Memory B cell (primary cell): ENCODE data around the gene MPG.
A peak's percentile ranks its signal among the peaks of the same experiment; 100 is the strongest.

ENCODE experiments used
- ATAC-seq: fragments of 150-1000 bp; cut with Tn5 transposase; 2 replicates; pipeline ENCODE4 v1.10.0; 2021; ENCODE audit warnings: low read depth, mild to moderate bottlenecking, moderate library complexity
- DNase-seq, 2 donors: peaks; one replicate each; pipeline ENCODE4 v3.0.0; 2022; ENCODE audit warnings: low spot score in 2 of 2
- H3K27ac Mint-ChIP-seq: one replicate; pipeline ENCODE4 v1.8.0; 2022; ENCODE audit warnings: mild to moderate bottlenecking, moderate library complexity, mixed read lengths
- H3K27me3 Mint-ChIP-seq: one replicate; pipeline ENCODE4 v1.8.0; 2022; ENCODE audit warnings: mixed read lengths
- H3K36me3 Mint-ChIP-seq: one replicate; pipeline ENCODE4 v1.8.0; 2022; ENCODE audit warnings: mild to moderate bottlenecking, mixed read lengths
- H3K4me1 Mint-ChIP-seq: one replicate; pipeline ENCODE4 v1.8.0; 2022; ENCODE audit warnings: mixed read lengths
- H3K4me3 Mint-ChIP-seq: one replicate; pipeline ENCODE4 v1.8.0; 2022; ENCODE audit warnings: mild to moderate bottlenecking, moderate library complexity, mixed read lengths
- H3K9me3 Mint-ChIP-seq: one replicate; pipeline ENCODE4 v1.8.0; 2022; ENCODE audit warnings: mixed read lengths

MPG gene

GRCh38 chr16:94918-95265 is 16.9 kb downstream of the MPG start:
- no peak overlapping the region for H3K4me3 Mint-ChIP-seq
- no peak for DNase-seq
- no peaks in the 10 kb centered on the region for H3K27me3 Mint-ChIP-seq
- peak overlapping the region; percentile 55 for H3K27ac Mint-ChIP-seq
- no peaks in the 10 kb centered on the region for H3K9me3 Mint-ChIP-seq
- H3K36me3 Mint-ChIP-seq = peaks cover 3% of the 10 kb centered on the region
- peaks cover 6% of the 10 kb centered on the region for H3K4me1 Mint-ChIP-seq
- no peak for ATAC-seq

GRCh38 chr16:96935-97381 is 18.9 kb downstream of the MPG start:
- ATAC-seq (peak; percentile 98), DNase-seq (peak; percentile 93 to 95)
- Mint-ChIP-seq H3K4me3 (no peak overlapping the region), H3K9me3 (no peaks in the 10 kb centered on the region), H3K36me3 (peaks cover 3% of the 10 kb centered on the region), H3K4me1 (peaks cover 6% of the 10 kb centered on the region), H3K27ac (no peak overlapping the region), H3K27me3 (no peaks in the 10 kb centered on the region)

GRCh38 chr16:97822-98221 is 19.8 kb downstream of the MPG start:
- H3K4me3 Mint-ChIP-seq = no peak overlapping the region
- DNase-seq (no peak), ATAC-seq (no peak)
- H3K9me3 Mint-ChIP-seq = no peaks in the 10 kb centered on the region
- no peak overlapping the region for H3K27ac Mint-ChIP-seq
- H3K36me3 Mint-ChIP-seq = peaks cover 6% of the 10 kb centered on the region
- no peaks in the 10 kb centered on the region for H3K27me3 Mint-ChIP-seq
- H3K4me1 Mint-ChIP-seq = peaks cover 6% of the 10 kb centered on the region

GRCh38 chr16:100989-101388 is 23.0 kb downstream of the MPG start:
- no peak for ATAC-seq
- Mint-ChIP-seq H3K36me3 (peaks cover 3% of the 10 kb centered on the region), H3K4me1 (peaks cover 6% of the 10 kb centered on the region), H3K4me3 (no peak overlapping the region), H3K27ac (no peak overlapping the region), H3K9me3 (no peaks in the 10 kb centered on the region), H3K27me3 (no peaks in the 10 kb centered on the region)
- DNase-seq = no peak

GRCh38 chr16:101586-101985 is 23.6 kb downstream of the MPG start:
- H3K27me3 Mint-ChIP-seq = no peaks in the 10 kb centered on the region
- H3K9me3 Mint-ChIP-seq = no peaks in the 10 kb centered on the region

GRCh38 chr16:102060-102855 is 24.2 kb downstream of the MPG start:
- Mint-ChIP-seq H3K9me3 (no peaks in the 10 kb centered on the region), H3K4me3 (no peak overlapping the region), H3K4me1 (peaks cover 7% of the 10 kb centered on the region), H3K36me3 (peaks cover 4% of the 10 kb centered on the region), H3K27me3 (no peaks in the 10 kb centered on the region), H3K27ac (no peak overlapping the region)
- no peak for DNase-seq
- ATAC-seq = no peak

More at GRCh38 chr16:101586-101985, 23.6 kb downstream of the MPG start:
- H3K27ac Mint-ChIP-seq = no peak overlapping the region
- no peak overlapping the region for H3K4me3 Mint-ChIP-seq
- peaks cover 4% of the 10 kb centered on the region for H3K36me3 Mint-ChIP-seq
- peaks cover 6% of the 10 kb centered on the region for H3K4me1 Mint-ChIP-seq
- DNase-seq = no peak
- ATAC-seq = no peak

GRCh38 chr16:104355-104754 is 26.3 kb downstream of the MPG start:
- no peak overlapping the region for H3K4me3 Mint-ChIP-seq
- H3K27me3 Mint-ChIP-seq = no peaks in the 10 kb centered on the region
- peaks cover 4% of the 10 kb centered on the region for H3K36me3 Mint-ChIP-seq
- ATAC-seq = no peak
- peaks cover 5% of the 10 kb centered on the region for H3K4me1 Mint-ChIP-seq
- H3K9me3 Mint-ChIP-seq = no peaks in the 10 kb centered on the region
- no peak for DNase-seq
- H3K27ac Mint-ChIP-seq = no peak overlapping the region

- Mint-ChIP-seq H3K4me1 (peaks cover 5% of the 10 kb centered on the region), H3K27me3 (no peaks in the 10 kb centered on the region), H3K36me3 (peaks cover 4% of the 10 kb centered on the region), H3K27ac (no peak overlapping the region), H3K9me3 (no peaks in the 10 kb centered on the region), H3K4me3 (no peak overlapping the region)
- no peak for DNase-seq
- ATAC-seq = no peak
Observed at GRCh38 chr16:104928-105327, 26.9 kb downstream of the MPG start.

GRCh38 chr16:105521-105920 is 27.5 kb downstream of the MPG start:
- Mint-ChIP-seq H3K4me3 (no peak overlapping the region), H3K36me3 (peaks cover 4% of the 10 kb centered on the region), H3K4me1 (peaks cover 5% of the 10 kb centered on the region), H3K27me3 (no peaks in the 10 kb centered on the region), H3K9me3 (no peaks in the 10 kb centered on the region), H3K27ac (no peak overlapping the region)
- DNase-seq (no peak), ATAC-seq (no peak)

GRCh38 chr16:106623-107324 is 28.7 kb downstream of the MPG start:
- no peak overlapping the region for H3K27ac Mint-ChIP-seq

GRCh38 chr16:112153-112840 is 34.3 kb downstream of the MPG start:
- no peak for DNase-seq
- no peak overlapping the region for H3K27ac Mint-ChIP-seq

More at GRCh38 chr16:106623-107324, 28.7 kb downstream of the MPG start:
- peak; percentile 79 for ATAC-seq
- Mint-ChIP-seq H3K9me3 (no peaks in the 10 kb centered on the region), H3K4me3 (no peak overlapping the region), H3K4me1 (peaks cover 5% of the 10 kb centered on the region), H3K36me3 (peaks cover 6% of the 10 kb centered on the region), H3K27me3 (no peaks in the 10 kb centered on the region)
- peak; percentile 48 to 55 for DNase-seq

GRCh38 chr16:114327-114726 is 36.3 kb downstream of the MPG start:
- H3K36me3 Mint-ChIP-seq = peaks cover 10% of the 10 kb centered on the region
- no peaks in the 10 kb centered on the region for H3K9me3 Mint-ChIP-seq
- H3K27ac Mint-ChIP-seq = no peak overlapping the region
- peaks cover 2% of the 10 kb centered on the region for H3K4me1 Mint-ChIP-seq
- ATAC-seq (no peak), DNase-seq (no peak)
- no peaks in the 10 kb centered on the region for H3K27me3 Mint-ChIP-seq
- no peak overlapping the region for H3K4me3 Mint-ChIP-seq

More at GRCh38 chr16:112153-112840, 34.3 kb downstream of the MPG start:
- ATAC-seq = no peak
- H3K36me3 Mint-ChIP-seq = peaks cover 10% of the 10 kb centered on the region
- H3K9me3 Mint-ChIP-seq = no peaks in the 10 kb centered on the region
- H3K4me1 Mint-ChIP-seq = no peaks in the 10 kb centered on the region
- no peaks in the 10 kb centered on the region for H3K27me3 Mint-ChIP-seq
- no peak overlapping the region for H3K4me3 Mint-ChIP-seq

GRCh38 chr16:116015-116414 is 38.0 kb downstream of the MPG start:
- Mint-ChIP-seq H3K27ac (no peak overlapping the region), H3K36me3 (peaks cover 10% of the 10 kb centered on the region), H3K9me3 (no peaks in the 10 kb centered on the region), H3K4me1 (peaks cover 2% of the 10 kb centered on the region), H3K27me3 (no peaks in the 10 kb centered on the region), H3K4me3 (no peak overlapping the region)
- DNase-seq (no peak), ATAC-seq (no peak)
